NCI-H526 treated with DMSO at 0.1 percent for 48 hours (cell line): Measurements from ENCODE around the gene ADGRA1.
"Not testable (repeated sequence)": the region's sequence is repeated elsewhere in the genome, so short reads cannot be mapped to it uniquely, and the experiment has no call there.

Experiments
- DNase-seq: peaks from one replicate; lab custom pipeline; 2025; lab: John Stamatoyannopoulos, UW

The ADGRA1 gene

GRCh38 chr10:133128126-133129070, 40.7 kb downstream of the ADGRA1 start:
- DNase-seq, result no peak

- DNase-seq, result no peak
These were observed 41.5 kb downstream of the ADGRA1 start for GRCh38 chr10:133129071-133129858.

- DNase-seq, result no peak
These were observed 42.3 kb downstream of the ADGRA1 start for GRCh38 chr10:133129859-133130495.

GRCh38 chr10:133130602-133131001, 42.9 kb downstream of the ADGRA1 start:
- DNase-seq, result no peak

GRCh38 chr10:133131053-133131452, 43.3 kb downstream of the ADGRA1 start:
- no peak for DNase-seq

GRCh38 chr10:133131734-133132472, 44.2 kb downstream of the ADGRA1 start:
- no peak for DNase-seq

GRCh38 chr10:133132473-133133291, 45.0 kb downstream of the ADGRA1 start:
- no peak for DNase-seq

GRCh38 chr10:133133471-133134231, 45.9 kb downstream of the ADGRA1 start:
- DNase-seq, result no peak

- DNase-seq, result no peak
These were observed 46.8 kb downstream of the ADGRA1 start for GRCh38 chr10:133134411-133135115.

GRCh38 chr10:133135116-133135465, 47.4 kb downstream of the ADGRA1 start:
- DNase-seq, result no peak

GRCh38 chr10:133137486-133138145, 49.9 kb downstream of the ADGRA1 start:
- not testable (repeated sequence) for DNase-seq

GRCh38 chr10:133139551-133140065, 51.9 kb downstream of the ADGRA1 start:
- no peak for DNase-seq

- DNase-seq, result no peak
These were observed 52.9 kb downstream of the ADGRA1 start for GRCh38 chr10:133140417-133141143.

GRCh38 chr10:133141144-133141957, 53.6 kb downstream of the ADGRA1 start:
- DNase-seq, result no peak

GRCh38 chr10:133141958-133142340, 54.2 kb downstream of the ADGRA1 start:
- no peak for DNase-seq

GRCh38 chr10:133142523-133143199, 54.9 kb downstream of the ADGRA1 start:
- DNase-seq, result no peak

GRCh38 chr10:133143200-133143533, 55.4 kb downstream of the ADGRA1 start:
- DNase-seq, result no peak
